IPS-18c (cell line): Measurements from ENCODE around the gene METTL24.
"Not testable (repeated sequence)": the region's sequence is repeated elsewhere in the genome, so short reads cannot be mapped to it uniquely, and the experiment has no call there.

Experiments
- H3K4me3 ChIP-seq: 2 replicates; pipeline ENCODE4 v1.7.0; 2013; ENCODE audit warnings: low read depth, mild to moderate bottlenecking, low read length, moderate library complexity; ENCODE audit not compliant: insufficient read depth
- H3K9me3 ChIP-seq: one replicate; pipeline ENCODE4 v1.6.1; 2013; ENCODE audit warnings: mild to moderate bottlenecking, low read length, moderate library complexity; ENCODE audit not compliant: control insufficient read depth, insufficient read depth

The METTL24 gene

GRCh38 chr6:110326609-110327008, 31.5 kb downstream of the METTL24 start:
- Histone ChIP-seq H3K4me3 (no peak overlapping the region), H3K9me3 (no peaks in the 10 kb centered on the region)

GRCh38 chr6:110326057-110326456, 32.1 kb downstream of the METTL24 start:
- Histone ChIP-seq H3K4me3 (no peak overlapping the region), H3K9me3 (no peaks in the 10 kb centered on the region)

GRCh38 chr6:110325197-110325596, 33.0 kb downstream of the METTL24 start:
- no peak overlapping the region for H3K4me3 ChIP-seq
- H3K9me3 ChIP-seq: no peaks in the 10 kb centered on the region

- no peaks in the 10 kb centered on the region for H3K9me3 ChIP-seq
- H3K4me3 ChIP-seq: no peak overlapping the region
These were observed 33.6 kb downstream of the METTL24 start for GRCh38 chr6:110324548-110324947.

- Histone ChIP-seq H3K4me3 (no peak overlapping the region), H3K9me3 (no peaks in the 10 kb centered on the region)
These were observed 34.9 kb downstream of the METTL24 start for GRCh38 chr6:110323258-110323657.

- H3K9me3 ChIP-seq: no peaks in the 10 kb centered on the region
- H3K4me3 ChIP-seq: 0 out of 2 replicates have a peak overlapping the region, but pooled peaks have one; percentile 1
These were observed 35.3 kb downstream of the METTL24 start for GRCh38 chr6:110322874-110323242.

GRCh38 chr6:110322151-110322873, 35.8 kb downstream of the METTL24 start:
- Histone ChIP-seq H3K9me3 (no peaks in the 10 kb centered on the region), H3K4me3 (0 out of 2 replicates have a peak overlapping the region, but pooled peaks have one; percentile 1)

- Histone ChIP-seq H3K9me3 (no peaks in the 10 kb centered on the region), H3K4me3 (no peak overlapping the region)
These were observed 37.8 kb downstream of the METTL24 start for GRCh38 chr6:110320307-110320706.

- no peaks in the 10 kb centered on the region for H3K9me3 ChIP-seq
- no peak overlapping the region for H3K4me3 ChIP-seq
These were observed 38.3 kb downstream of the METTL24 start for GRCh38 chr6:110319843-110320242.

GRCh38 chr6:110319381-110319780, 38.8 kb downstream of the METTL24 start:
- Histone ChIP-seq H3K9me3 (no peaks in the 10 kb centered on the region), H3K4me3 (no peak overlapping the region)

GRCh38 chr6:110318971-110319370, 39.2 kb downstream of the METTL24 start:
- Histone ChIP-seq H3K4me3 (no peak overlapping the region), H3K9me3 (no peaks in the 10 kb centered on the region)

- Histone ChIP-seq H3K9me3 (no peaks in the 10 kb centered on the region), H3K4me3 (no peak overlapping the region)
These were observed 40.5 kb downstream of the METTL24 start for GRCh38 chr6:110317646-110318045.

GRCh38 chr6:110317189-110317588, 41.0 kb downstream of the METTL24 start:
- H3K4me3 ChIP-seq: no peak overlapping the region

GRCh38 chr6:110315869-110316398, 42.2 kb downstream of the METTL24 start:
- Histone ChIP-seq H3K4me3 (no peak overlapping the region), H3K9me3 (no peaks in the 10 kb centered on the region)

More at GRCh38 chr6:110317189-110317588, 41.0 kb downstream of the METTL24 start:
- no peaks in the 10 kb centered on the region for H3K9me3 ChIP-seq

- H3K9me3 ChIP-seq: no peaks in the 10 kb centered on the region
- no peak overlapping the region for H3K4me3 ChIP-seq
These were observed 42.8 kb downstream of the METTL24 start for GRCh38 chr6:110315207-110315868.

- Histone ChIP-seq H3K4me3 (no peak overlapping the region), H3K9me3 (no peaks in the 10 kb centered on the region)
These were observed 47.2 kb downstream of the METTL24 start for GRCh38 chr6:110310861-110311446.

GRCh38 chr6:110309432-110309831, 48.7 kb downstream of the METTL24 start:
- H3K9me3 ChIP-seq, H3K4me3 ChIP-seq: not testable (repeated sequence)

GRCh38 chr6:110307368-110307767, 50.8 kb downstream of the METTL24 start:
- Histone ChIP-seq H3K4me3 (no peak overlapping the region), H3K9me3 (no peaks in the 10 kb centered on the region)
